Smooth muscle cell (in vitro differentiated cells): Measurements from ENCODE around the gene SORBS2. TPM values are rescaled to one million over a fixed set of nuclear protein-coding genes. Genes with fewer than 3 reads are reported as not detected.

Experiments
- DNase-seq: peaks from one replicate; lab custom pipeline; 2025; ENCODE audit not compliant: unreplicated experiment; lab: John Stamatoyannopoulos, UW
- H2AFZ ChIP-seq: fragments of 200-600 bp; sonication (generic); 2 replicates; pipeline ENCODE4 v1.6.0; 2016; ENCODE audit warnings: antibody characterized with exemption, low read depth, mild to moderate bottlenecking
- H3F3A ChIP-seq: fragments of 200-600 bp; sonication (generic); 2 replicates; pipeline ENCODE4 v1.6.0; 2017; ENCODE audit warnings: antibody characterized with exemption, low read depth
- H3K27ac ChIP-seq: fragments of 200-600 bp; sonication (generic); 2 replicates; pipeline ENCODE4 v1.5.1; 2016; ENCODE audit warnings: low read depth, mild to moderate bottlenecking
- H3K27me3 ChIP-seq: fragments of 200-600 bp; sonication (generic); 2 replicates; pipeline ENCODE4 v1.6.1; 2016; ENCODE audit warnings: low read depth, mild to moderate bottlenecking
- H3K36me3 ChIP-seq: fragments of 200-600 bp; sonication (generic); 2 replicates; pipeline ENCODE4 v1.5.1; 2016; ENCODE audit warnings: low read depth
- H3K4me1 ChIP-seq: fragments of 200-600 bp; sonication (generic); 2 replicates; pipeline ENCODE4 v1.5.1; 2016; ENCODE audit warnings: low read depth
- H3K4me2 ChIP-seq: fragments of 200-600 bp; sonication (generic); 2 replicates; pipeline ENCODE4 v1.6.0; 2016; ENCODE audit warnings: mild to moderate bottlenecking
- H3K4me3 ChIP-seq: fragments of 200-600 bp; sonication (generic); 2 replicates; pipeline ENCODE4 v1.5.1; 2016; ENCODE audit warnings: mild to moderate bottlenecking
- H3K79me2 ChIP-seq: fragments of 200-600 bp; sonication (generic); 2 replicates; pipeline ENCODE4 v1.6.0; 2016; ENCODE audit warnings: low read depth, mild to moderate bottlenecking
- H3K9ac ChIP-seq: fragments of 200-600 bp; sonication (generic); 2 replicates; pipeline ENCODE4 v1.6.0; 2016; ENCODE audit warnings: low read depth
- H3K9me3 ChIP-seq: fragments of 200-600 bp; sonication (generic); replicated peaks from 2 replicates; pipeline ENCODE4 v1.5.1; 2016; ENCODE audit warnings: low read depth
- H4K20me1 ChIP-seq: fragments of 200-600 bp; sonication (generic); 2 replicates; pipeline ENCODE4 v1.6.0; 2016; ENCODE audit warnings: low read depth
- CTCF ChIP-seq: fragments of 200-600 bp; sonication (generic); IDR thresholded peaks from 2 replicates; pipeline ENCODE4 v1.5.1; 2017; ENCODE audit warnings: borderline replicate concordance, mild to moderate bottlenecking, antibody characterized with exemption; ENCODE audit not compliant: insufficient read depth, poor library complexity, severe bottlenecking
- WGBS: methylation state at CpG from one replicate; pipeline ENCODE4 v1.1.7; 2016; ENCODE audit warnings: low lambda C conversion rate; 5-methylcytosine and 5-hydroxymethylcytosine counted together
- polyA plus RNA-seq: library from polyadenylated mRNA; unstranded; fragments of >200 nt; fragmentation: Nextera tagmentation; extraction: Ambion mirVana; gene quantifications from 2 replicates; pipeline ENCODE4 v1.2.1, GENCODE V29; 2016
- total RNA-seq: library from RNA; depleted of rRNA; stranded (reverse); fragments of >200 nt; gene quantifications from 2 replicates; pipeline ENCODE4 v1.2.3, GENCODE V29; 2014

SORBS2 gene
- total and polyA plus RNA-seq, 2 experiments from 2014 or later, result 9.0 to 36.6 TPM

GRCh38 chr4:185654965-185655554 lies 156.9 kb downstream of the SORBS2 start:
- no peaks in the 10 kb centered on the region for H3K79me2 ChIP-seq
- H3K9me3 ChIP-seq, result no peaks in the 10 kb centered on the region
- no peak overlapping the region for H3K4me3 ChIP-seq
- WGBS, result 80% methylated on average over 4 of the region's 4 CpGs
- no peak overlapping the region for H2AFZ ChIP-seq
- H3K9ac ChIP-seq, result no peak overlapping the region
- H3K4me1 ChIP-seq, result peaks cover 3% of the 10 kb centered on the region
- no peak for TF ChIP-seq CTCF
- no peak overlapping the region for H3K27ac ChIP-seq
- DNase-seq, result no peak
- H3F3A ChIP-seq, result no peaks in the 10 kb centered on the region
- H3K27me3 ChIP-seq, result no peaks in the 10 kb centered on the region
- H3K36me3 ChIP-seq, result no peaks in the 10 kb centered on the region
- H3K4me2 ChIP-seq, result no peak overlapping the region
- no peaks in the 10 kb centered on the region for H4K20me1 ChIP-seq

- Histone ChIP-seq H3K36me3 (no peaks in the 10 kb centered on the region), H3F3A (no peaks in the 10 kb centered on the region), H3K79me2 (no peaks in the 10 kb centered on the region), H3K9me3 (no peaks in the 10 kb centered on the region), H3K27me3 (no peaks in the 10 kb centered on the region), H4K20me1 (no peaks in the 10 kb centered on the region), H3K4me3 (no peak overlapping the region), H3K4me1 (peaks cover 3% of the 10 kb centered on the region), H3K27ac (no peak overlapping the region), H3K4me2 (no peak overlapping the region), H2AFZ (no peak overlapping the region), H3K9ac (no peak overlapping the region)
- no peak for TF ChIP-seq CTCF
- 88% methylated on average over 3 of the region's 3 CpGs for WGBS
- DNase-seq, result no peak
These were observed 157.7 kb downstream of the SORBS2 start for GRCh38 chr4:185654311-185654710.

- Histone ChIP-seq H3K27ac (no peak overlapping the region), H3K36me3 (no peaks in the 10 kb centered on the region), H3K9ac (no peak overlapping the region), H3K4me2 (no peak overlapping the region), H3K4me3 (no peak overlapping the region), H3K9me3 (no peaks in the 10 kb centered on the region), H3K4me1 (peaks cover 3% of the 10 kb centered on the region), H3F3A (no peaks in the 10 kb centered on the region), H4K20me1 (no peaks in the 10 kb centered on the region), H3K27me3 (no peaks in the 10 kb centered on the region), H3K79me2 (no peaks in the 10 kb centered on the region), H2AFZ (no peak overlapping the region)
- TF ChIP-seq CTCF, result no peak
- WGBS, result 90% methylated on average over 7 of the region's 7 CpGs
- no peak for DNase-seq
These were observed 160.1 kb downstream of the SORBS2 start for GRCh38 chr4:185651851-185652250.

GRCh38 chr4:185651137-185651677 lies 160.8 kb downstream of the SORBS2 start:
- 55% methylated on average over 5 of the region's 5 CpGs for WGBS
- no peak overlapping the region for H3K9ac ChIP-seq
- H3K4me3 ChIP-seq, result no peak overlapping the region
- no peaks in the 10 kb centered on the region for H4K20me1 ChIP-seq
- no peaks in the 10 kb centered on the region for H3F3A ChIP-seq
- TF ChIP-seq CTCF, result no peak
- no peaks in the 10 kb centered on the region for H3K36me3 ChIP-seq
- H3K4me2 ChIP-seq, result no peak overlapping the region
- H2AFZ ChIP-seq, result no peak overlapping the region
- no peaks in the 10 kb centered on the region for H3K79me2 ChIP-seq
- H3K4me1 ChIP-seq, result peaks cover 3% of the 10 kb centered on the region
- no peak overlapping the region for H3K27ac ChIP-seq
- no peak for DNase-seq
- no peaks in the 10 kb centered on the region for H3K27me3 ChIP-seq
- no peaks in the 10 kb centered on the region for H3K9me3 ChIP-seq
